Jurkat, Clone E6-1 (cell line): Measurements from ENCODE around the gene GRP.

Source experiments
- DNase-seq: peaks from one replicate; pipeline ENCODE4 v3.0.0-alpha.2; 2011; ENCODE audit warnings: low read depth, low spot score
- H3K4me3 ChIP-seq: 2 replicates; pipeline ENCODE4 v1.5.1; 2011; ENCODE audit warnings: mild to moderate bottlenecking, low read length, control low read depth, moderate library complexity

The GRP gene

DNA sequence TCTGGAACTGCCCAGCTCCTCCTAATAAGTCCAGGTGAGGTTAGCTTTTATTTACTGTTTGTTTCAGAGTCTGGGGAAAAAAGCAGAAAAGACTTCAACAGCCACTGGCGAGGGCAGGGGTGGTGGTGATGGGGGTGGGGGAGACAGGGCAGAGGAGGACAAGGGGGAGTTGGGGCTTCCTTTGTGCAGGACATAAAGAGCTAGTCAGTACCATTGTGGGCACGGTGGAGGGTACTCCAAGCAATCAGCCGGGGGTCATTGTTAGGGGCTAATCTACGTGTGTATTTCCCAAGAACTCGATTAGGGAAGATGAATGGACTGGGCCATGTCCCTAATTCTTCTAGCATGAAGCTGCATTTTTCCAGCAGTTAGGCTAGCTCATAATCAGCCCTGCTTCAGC is 56.1 kb downstream of the GRP start:
- DNase-seq: no peak
- no peak overlapping the region for H3K4me3 ChIP-seq

GRCh38 chr18:59278793-59279192 is 58.8 kb downstream of the GRP start:
- no peak overlapping the region for H3K4me3 ChIP-seq
- no peak for DNase-seq

GRCh38 chr18:59279193-59279592 is 59.2 kb downstream of the GRP start:
- no peak for DNase-seq

DNA sequence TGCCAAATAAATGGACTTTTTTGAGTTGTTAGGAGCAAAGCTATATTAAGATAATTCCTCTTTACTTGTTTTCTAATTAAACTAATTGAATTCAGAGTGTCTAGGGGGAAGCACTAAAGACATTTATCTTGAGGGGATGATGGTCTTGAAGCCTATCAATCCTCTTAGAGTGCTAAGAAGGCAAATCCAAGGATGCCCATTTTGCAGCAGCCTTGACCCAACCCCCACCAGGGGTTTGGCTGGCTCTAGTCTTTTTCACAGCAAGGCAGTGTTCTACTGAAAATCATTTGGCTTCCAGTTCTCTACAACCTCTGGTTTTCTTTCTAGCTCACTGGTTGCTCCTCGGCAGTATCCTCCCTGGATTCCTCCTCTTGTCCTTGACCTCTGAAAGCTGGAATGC is 59.8 kb downstream of the GRP start:
- no peak for DNase-seq
- no peak overlapping the region for H3K4me3 ChIP-seq

More at GRCh38 chr18:59279193-59279592, 59.2 kb downstream of the GRP start:
- H3K4me3 ChIP-seq: no peak overlapping the region
